GM19193 (cell line): Measurements from ENCODE around the gene DHX35.

Experiments used
- POLR2A ChIP-seq: IDR thresholded peaks from 4 replicates; pipeline ENCODE4 v1.6.1; 2011; ENCODE audit not compliant: insufficient read depth, insufficient read length; ENCODE audit errors: extremely low read depth

DHX35 gene

DNA sequence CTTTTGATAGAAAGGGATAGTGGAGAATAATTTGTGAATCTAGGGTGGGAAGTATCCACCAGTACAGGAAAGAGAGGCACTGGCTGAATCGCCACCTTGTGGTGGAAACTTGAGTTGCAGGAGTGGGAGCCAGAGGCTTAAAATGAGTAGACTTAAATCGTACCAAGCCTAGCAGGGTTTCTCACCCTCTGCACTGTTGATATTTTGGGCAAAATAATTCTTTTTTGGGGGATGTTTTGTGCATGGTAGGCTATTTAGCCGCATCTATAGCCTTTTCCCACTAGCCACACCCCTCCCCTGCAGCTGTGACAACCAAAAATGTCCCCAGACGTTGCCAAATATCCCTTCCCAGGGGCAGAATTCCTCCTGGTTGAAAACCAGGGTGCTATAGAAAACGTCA is 119.1 kb downstream of the DHX35 start:
- TF ChIP-seq POLR2A: no peak

DNA sequence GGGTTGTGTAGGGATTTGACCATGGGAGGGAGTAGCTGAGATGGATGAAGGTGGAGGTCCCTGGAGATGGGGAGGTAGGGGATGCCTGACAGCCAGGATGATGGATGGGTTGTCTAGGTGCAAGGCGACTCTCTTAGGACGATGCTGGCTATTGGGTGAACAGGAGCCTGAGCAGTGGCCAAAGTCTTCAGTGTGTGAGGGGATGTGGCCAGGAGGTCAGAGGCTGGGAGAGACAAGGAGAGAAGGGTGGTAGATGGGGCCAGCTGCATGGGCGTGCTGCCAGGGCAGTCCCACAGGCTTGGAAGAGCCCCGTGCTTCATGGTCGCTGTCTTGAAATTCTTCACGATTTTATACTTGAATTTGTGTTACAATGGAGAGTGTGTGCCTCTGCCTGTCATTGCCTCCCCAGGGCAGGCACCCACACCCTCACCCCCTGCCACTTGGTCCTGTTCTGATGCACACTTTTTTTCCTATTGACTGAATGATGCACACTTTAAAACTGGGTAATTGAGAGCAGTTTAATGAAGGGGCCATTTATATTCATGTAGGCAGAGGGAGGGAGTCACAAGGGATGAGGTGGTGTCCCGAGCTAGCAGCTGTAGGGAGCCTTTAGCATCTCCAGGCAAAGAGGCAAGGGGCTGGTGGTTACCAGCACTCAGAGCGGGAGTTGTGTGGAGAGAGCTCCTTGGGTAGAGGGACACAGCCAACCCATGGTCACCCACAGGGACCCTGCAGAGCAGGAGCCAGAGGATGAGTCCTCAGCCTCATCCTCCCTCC is 120.7 kb downstream of the DHX35 start:
- no peak for TF ChIP-seq POLR2A

DNA sequence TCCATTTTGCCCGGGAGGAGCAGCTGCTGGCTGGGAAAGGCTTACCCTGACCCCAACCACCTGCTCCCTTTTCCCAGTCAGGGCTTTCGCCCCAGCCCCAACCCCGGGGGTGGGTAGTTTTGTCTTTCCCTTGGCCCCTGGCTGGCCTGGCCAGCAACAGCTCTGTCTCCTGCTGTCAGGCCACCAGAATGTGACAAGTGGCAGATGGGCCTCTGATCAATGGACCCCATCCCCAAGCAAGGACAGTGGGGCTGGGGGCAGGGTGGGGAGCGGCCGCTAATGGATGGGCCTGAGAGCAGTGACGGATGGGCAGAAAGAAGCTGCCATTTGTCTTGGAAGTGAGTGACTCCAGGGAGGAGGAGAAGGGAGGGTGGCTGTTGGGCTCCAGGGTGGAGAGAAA is 121.6 kb downstream of the DHX35 start:
- no peak for TF ChIP-seq POLR2A

DNA sequence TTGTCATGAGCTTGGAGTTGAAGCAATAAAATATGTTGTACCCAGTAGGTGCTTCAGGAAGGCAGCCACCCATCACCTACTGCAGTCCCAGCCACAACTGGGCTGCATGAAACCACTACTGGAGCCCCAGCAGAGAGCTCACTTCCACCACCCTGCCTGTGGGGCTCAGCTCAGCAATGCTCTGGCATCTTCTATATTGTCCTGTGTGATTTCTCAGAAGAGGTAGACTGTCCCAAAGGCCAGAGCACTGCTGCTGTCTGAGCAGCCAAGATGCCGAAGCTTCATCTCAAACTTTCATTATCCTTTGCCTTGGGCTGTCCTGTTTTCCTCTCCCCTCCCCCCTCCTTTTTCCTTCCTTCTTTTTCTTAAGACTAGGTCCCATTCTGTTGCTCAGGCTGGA is 126.9 kb downstream of the DHX35 start:
- TF ChIP-seq POLR2A: no peak
